BLaER1 treated with 17β-estradiol and CSF1 and Interleukin-3, amounts not matched to agents 10 nM and 100 nM (cell line): Measurements from ENCODE around the gene PDCD5.
"Not testable (repeated sequence)": the region's sequence is repeated elsewhere in the genome, so short reads cannot be mapped to it uniquely, and the experiment has no call there.

Experiments
- H3K27ac ChIP-seq, 11 experiments: shearing (Covaris generic); formaldehyde crosslinking; 2 replicates each; pipeline ENCODE4 v1.8.1; 2022
- H3K27me3 ChIP-seq, 11 experiments: shearing (Covaris generic); formaldehyde crosslinking; 2 replicates each; pipeline ENCODE4 v1.8.1; 2022
- H3K36me3 ChIP-seq, 11 experiments: shearing (Covaris generic); formaldehyde crosslinking; 2 replicates each; pipeline ENCODE4 v1.8.1; 2022
- H3K4me1 ChIP-seq, 10 experiments: shearing (Covaris generic); formaldehyde crosslinking; 2 replicates each; pipeline ENCODE4 v1.8.1; 2022
- H3K4me2 ChIP-seq, 11 experiments: shearing (Covaris generic); formaldehyde crosslinking; 2 replicates each; pipeline ENCODE4 v1.8.1; 2022
- H3K4me3 ChIP-seq, 10 experiments: shearing (Covaris generic); formaldehyde crosslinking; 2 replicates each; pipeline ENCODE4 v1.8.1; 2022
- H3K9ac ChIP-seq, 11 experiments: shearing (Covaris generic); formaldehyde crosslinking; 2 replicates each; pipeline ENCODE4 v1.8.1; 2022
- H3K9me3 ChIP-seq, 11 experiments: shearing (Covaris generic); formaldehyde crosslinking; replicated peaks in 1 of 11; 2 replicates each; pipeline ENCODE4 v1.8.1; 2022
- H4K20me1 ChIP-seq, 11 experiments: shearing (Covaris generic); formaldehyde crosslinking; 2 replicates each; pipeline ENCODE4 v1.8.1; 2022
- Cebpa-rat ChIP-seq, 11 experiments: shearing (Covaris generic); IDR thresholded peaks; 2 replicates each; pipeline ENCODE4 v1.8.1; 2022

The PDCD5 gene

GRCh38 chr19:32573492-32573794 is 7.5 kb upstream of the PDCD5 start:
- H3K4me2 ChIP-seq: no peak overlapping the region

GRCh38 chr19:32576790-32577189 is 4.2 kb upstream of the PDCD5 start:
- peaks cover 0 to 5% (median 0%) of the 10 kb centered on the region in 11 experiments; a peak in 5 of 22 replicates for H4K20me1 ChIP-seq
- H3K4me2 ChIP-seq: no peak overlapping the region
- H3K9ac ChIP-seq: no peak overlapping the region
- H3K9me3 ChIP-seq: no peaks in the 10 kb centered on the region
- peaks cover 0 to 7% (median 6%) of the 10 kb centered on the region in 10 experiments; a peak in 15 of 20 replicates for H3K4me1 ChIP-seq
- no peak overlapping the region for H3K27ac ChIP-seq
- H3K4me3 ChIP-seq: no peak overlapping the region
- H3K36me3 ChIP-seq: no peaks in the 10 kb centered on the region
- no peaks in the 10 kb centered on the region for H3K27me3 ChIP-seq
- no peak for TF ChIP-seq Cebpa-rat (IDR thresholded peaks at IDR 0.05)

More at GRCh38 chr19:32573492-32573794, 7.5 kb upstream of the PDCD5 start:
- Histone ChIP-seq H3K27me3 (no peaks in the 10 kb centered on the region), H3K4me3 (no peak overlapping the region), H3K27ac (no peak overlapping the region), H3K36me3 (no peaks in the 10 kb centered on the region), H3K4me1 (peaks cover 0 to 4% (median 0%) of the 10 kb centered on the region in 10 experiments; a peak in 3 of 20 replicates), H3K9ac (no peak overlapping the region), H3K9me3 (no peaks in the 10 kb centered on the region), H4K20me1 (no peaks in the 10 kb centered on the region; a peak in 2 of 22 replicates)
- no peak for TF ChIP-seq Cebpa-rat (IDR thresholded peaks at IDR 0.05)

GRCh38 chr19:32580353-32580900 is 563 bp upstream of the PDCD5 start:
- H3K4me1 ChIP-seq: peaks cover 15 to 36% (median 28%) of the 10 kb centered on the region in 10 experiments
- no peak for TF ChIP-seq Cebpa-rat (IDR thresholded peaks at IDR 0.05)
- no peaks in the 10 kb centered on the region for H3K9me3 ChIP-seq
- H4K20me1 ChIP-seq: peaks cover 10 to 38% (median 28%) of the 10 kb centered on the region in 11 experiments; a peak in 17 of 22 replicates
- peaks cover 26 to 34% (median 32%) of the 10 kb centered on the region in 11 experiments for H3K36me3 ChIP-seq
- peak overlapping the region in 5 of 11 experiments; percentile 15 to 91 (median 46); a peak in 6 of 22 replicates for H3K27ac ChIP-seq
- H3K4me3 ChIP-seq: peak overlapping the region; percentile 77 to 88 (median 82)
- H3K9ac ChIP-seq: peak overlapping the region; percentile 66 to 95 (median 92); a peak in 20 of 22 replicates
- peak overlapping the region; percentile 84 to 92 (median 90) for H3K4me2 ChIP-seq
- no peaks in the 10 kb centered on the region for H3K27me3 ChIP-seq

GRCh38 chr19:32581705-32582179 is 752 bp downstream of the PDCD5 start:
- Histone ChIP-seq H4K20me1 (peaks cover 10 to 51% (median 34%) of the 10 kb centered on the region in 11 experiments; a peak in 18 of 22 replicates), H3K4me1 (peaks cover 15 to 47% (median 37%) of the 10 kb centered on the region in 10 experiments), H3K4me3 (peak overlapping the region; percentile 77 to 88 (median 82)), H3K9me3 (no peaks in the 10 kb centered on the region), H3K4me2 (peak overlapping the region; percentile 85 to 96 (median 88)), H3K27me3 (no peaks in the 10 kb centered on the region), H3K27ac (peak overlapping the region; percentile 73 to 94 (median 89)), H3K9ac (peak overlapping the region; percentile 88 to 95 (median 92)), H3K36me3 (peaks cover 39 to 47% (median 45%) of the 10 kb centered on the region in 11 experiments)
- TF ChIP-seq Cebpa-rat (IDR thresholded peaks at IDR 0.05): no peak

GRCh38 chr19:32587747-32588504 is 6.9 kb downstream of the PDCD5 start:
- H3K36me3 ChIP-seq: peaks cover 40 to 55% (median 52%) of the 10 kb centered on the region in 11 experiments
- H3K4me3 ChIP-seq, H3K27me3 ChIP-seq, H3K27ac ChIP-seq, H3K4me2 ChIP-seq, H3K9ac ChIP-seq, H3K9me3 ChIP-seq: not testable (repeated sequence)
- H4K20me1 ChIP-seq: peaks cover 4 to 38% (median 25%) of the 10 kb centered on the region in 11 experiments; a peak in 17 of 22 replicates
- H3K4me1 ChIP-seq: peaks cover 5 to 30% (median 21%) of the 10 kb centered on the region in 10 experiments

GRCh38 chr19:32594021-32594420 is 13.0 kb downstream of the PDCD5 start:
- Histone ChIP-seq H3K27me3 (no peaks in the 10 kb centered on the region), H3K4me3 (no peak overlapping the region), H3K27ac (no peak overlapping the region), H3K4me2 (no peak overlapping the region), H3K36me3 (peaks cover 59 to 70% (median 65%) of the 10 kb centered on the region in 11 experiments), H3K4me1 (no peaks in the 10 kb centered on the region), H3K9ac (no peak overlapping the region), H3K9me3 (0 out of 22 replicates have a peak, but pooled peaks cover 0 to 3% (median 0%) of the 10 kb centered on the region in 11 experiments), H4K20me1 (peaks cover 0 to 11% (median 0%) of the 10 kb centered on the region in 11 experiments; a peak in 1 of 22 replicates)
- TF ChIP-seq Cebpa-rat (IDR thresholded peaks at IDR 0.05): no peak

GRCh38 chr19:32595491-32595890 is 14.5 kb downstream of the PDCD5 start:
- Histone ChIP-seq H3K27me3 (no peaks in the 10 kb centered on the region), H3K9ac (no peak overlapping the region), H3K27ac (no peak overlapping the region), H4K20me1 (peaks cover 0 to 11% (median 0%) of the 10 kb centered on the region in 11 experiments; a peak in 2 of 22 replicates), H3K4me2 (no peak overlapping the region), H3K4me3 (no peak overlapping the region), H3K4me1 (no peaks in the 10 kb centered on the region), H3K36me3 (peaks cover 70 to 84% (median 77%) of the 10 kb centered on the region in 11 experiments), H3K9me3 (0 out of 22 replicates have a peak, but pooled peaks cover 0 to 3% (median 0%) of the 10 kb centered on the region in 11 experiments)
- no peak for TF ChIP-seq Cebpa-rat (IDR thresholded peaks at IDR 0.05)

- Histone ChIP-seq H3K4me3 (no peak overlapping the region), H3K4me1 (no peaks in the 10 kb centered on the region), H3K36me3 (peaks cover 91 to 100% (median 98%) of the 10 kb centered on the region in 11 experiments), H3K9ac (no peak overlapping the region), H3K27me3 (no peaks in the 10 kb centered on the region), H3K9me3 (no peaks in the 10 kb centered on the region), H3K4me2 (no peak overlapping the region), H3K27ac (no peak overlapping the region), H4K20me1 (peaks cover 0 to 13% (median 0%) of the 10 kb centered on the region in 11 experiments; a peak in 4 of 22 replicates)
- no peak for TF ChIP-seq Cebpa-rat (IDR thresholded peaks at IDR 0.05)
These were observed 17.0 kb downstream of the PDCD5 start for GRCh38 chr19:32598022-32598421.

GRCh38 chr19:32599258-32599657 is 18.3 kb downstream of the PDCD5 start:
- TF ChIP-seq Cebpa-rat (IDR thresholded peaks at IDR 0.05): no peak
- H4K20me1 ChIP-seq: peaks cover 0 to 25% (median 0%) of the 10 kb centered on the region in 11 experiments; a peak in 4 of 22 replicates
- H3K36me3 ChIP-seq: peaks cover 94 to 100% (median 99%) of the 10 kb centered on the region in 11 experiments

More at GRCh38 chr19:32599258-32599657, 18.3 kb downstream of the PDCD5 start:
- Histone ChIP-seq H3K9me3 (no peaks in the 10 kb centered on the region), H3K27ac (no peak overlapping the region), H3K27me3 (no peaks in the 10 kb centered on the region), H3K4me2 (no peak overlapping the region), H3K4me3 (no peak overlapping the region), H3K9ac (no peak overlapping the region), H3K4me1 (no peaks in the 10 kb centered on the region)
